Measurements from ENCODE around the gene LRRTM1. TPM values are rescaled to one million over a fixed set of nuclear protein-coding genes. Genes with fewer than 3 reads are reported as not detected.

Gene LRRTM1
- total and polyA plus RNA-seq, 8 donors, result 0.04 to 0.63 (median 0.09) TPM; not detected in 4

DNA sequence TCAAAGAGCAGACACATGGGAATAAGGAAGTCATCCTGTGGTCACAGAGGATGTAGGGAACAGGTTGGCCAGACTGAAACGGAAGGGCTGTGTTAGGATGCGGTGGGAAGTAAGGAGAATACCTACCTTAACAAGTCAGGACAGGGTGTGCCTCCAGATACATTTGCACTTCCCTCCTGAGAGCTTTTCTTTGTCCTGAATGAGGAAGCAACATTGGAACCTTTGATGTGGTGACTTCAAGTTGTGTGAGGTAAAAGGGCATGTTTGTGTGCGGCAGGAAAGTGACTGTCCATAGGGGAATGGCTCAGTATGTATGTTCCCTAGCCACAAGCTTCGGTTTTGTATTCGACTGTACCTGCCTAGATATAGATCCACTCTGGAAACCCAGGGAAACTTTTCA, 24.9 kb upstream of the LRRTM1 start:
- no peak for FAIRE-seq
- WGBS, 2 donors, result 65 to 77% methylated on average over 5 of the region's 5 CpGs

DNA sequence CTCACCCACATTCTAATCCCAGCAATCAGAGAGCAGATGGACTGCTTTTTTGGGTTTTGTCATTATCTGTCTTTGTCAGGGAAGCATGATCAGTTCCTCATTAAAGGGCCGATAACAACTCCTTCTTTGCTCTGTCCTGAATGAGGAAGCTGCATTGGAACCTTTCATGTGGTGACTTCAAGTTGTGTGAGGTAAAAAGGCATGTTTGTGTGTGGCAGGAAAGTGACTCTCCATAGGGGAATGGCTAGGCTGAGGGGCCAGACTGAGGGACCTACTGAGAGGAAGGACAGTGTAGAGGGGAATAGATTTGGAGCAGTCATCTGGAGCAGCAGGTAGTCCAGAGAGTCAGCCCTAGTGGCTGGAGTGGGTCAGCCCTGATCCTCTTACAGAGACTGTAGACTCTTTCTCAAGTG, 23.6 kb upstream of the LRRTM1 start:
- Histone ChIP-seq H3K36me3 (no peaks in the 10 kb centered on the region), H3K4me3 (no peak overlapping the region), H3K27me3 (no peaks in the 10 kb centered on the region), H3K27ac (no peak overlapping the region), H3K4me1 (no peaks in the 10 kb centered on the region), H3K9me3 (no peaks in the 10 kb centered on the region)
- FAIRE-seq (no peak), ATAC-seq (no peak), DNase-seq (no peak)
- intact Hi-C loops (cut with DNase I), result no loop called here
- 48 to 59% methylated on average over 1 of the region's 1 CpG for WGBS, 2 donors
- TF ChIP-seq, protein P1, sequence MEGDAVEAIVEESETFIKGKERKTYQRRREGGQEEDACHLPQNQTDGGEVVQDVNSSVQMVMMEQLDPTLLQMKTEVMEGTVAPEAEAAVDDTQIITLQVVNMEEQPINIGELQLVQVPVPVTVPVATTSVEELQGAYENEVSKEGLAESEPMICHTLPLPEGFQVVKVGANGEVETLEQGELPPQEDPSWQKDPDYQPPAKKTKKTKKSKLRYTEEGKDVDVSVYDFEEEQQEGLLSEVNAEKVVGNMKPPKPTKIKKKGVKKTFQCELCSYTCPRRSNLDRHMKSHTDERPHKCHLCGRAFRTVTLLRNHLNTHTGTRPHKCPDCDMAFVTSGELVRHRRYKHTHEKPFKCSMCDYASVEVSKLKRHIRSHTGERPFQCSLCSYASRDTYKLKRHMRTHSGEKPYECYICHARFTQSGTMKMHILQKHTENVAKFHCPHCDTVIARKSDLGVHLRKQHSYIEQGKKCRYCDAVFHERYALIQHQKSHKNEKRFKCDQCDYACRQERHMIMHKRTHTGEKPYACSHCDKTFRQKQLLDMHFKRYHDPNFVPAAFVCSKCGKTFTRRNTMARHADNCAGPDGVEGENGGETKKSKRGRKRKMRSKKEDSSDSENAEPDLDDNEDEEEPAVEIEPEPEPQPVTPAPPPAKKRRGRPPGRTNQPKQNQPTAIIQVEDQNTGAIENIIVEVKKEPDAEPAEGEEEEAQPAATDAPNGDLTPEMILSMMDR (IDR thresholded peaks at IDR 0.05), result no peak

More for the DNA sequence above, 24.9 kb upstream of the LRRTM1 start:
- intact Hi-C loops (cut with DNase I), result no loop called here
- Histone ChIP-seq H3K4me1 (no peaks in the 10 kb centered on the region), H3K27me3 (no peaks in the 10 kb centered on the region), H3K9me3 (no peaks in the 10 kb centered on the region), H3K4me3 (no peak overlapping the region), H3K36me3 (no peaks in the 10 kb centered on the region), H3K27ac (no peak overlapping the region)
- TF ChIP-seq, protein P1 (IDR thresholded peaks at IDR 0.05), result no peak
- ATAC-seq (no peak), DNase-seq (no peak)

DNA sequence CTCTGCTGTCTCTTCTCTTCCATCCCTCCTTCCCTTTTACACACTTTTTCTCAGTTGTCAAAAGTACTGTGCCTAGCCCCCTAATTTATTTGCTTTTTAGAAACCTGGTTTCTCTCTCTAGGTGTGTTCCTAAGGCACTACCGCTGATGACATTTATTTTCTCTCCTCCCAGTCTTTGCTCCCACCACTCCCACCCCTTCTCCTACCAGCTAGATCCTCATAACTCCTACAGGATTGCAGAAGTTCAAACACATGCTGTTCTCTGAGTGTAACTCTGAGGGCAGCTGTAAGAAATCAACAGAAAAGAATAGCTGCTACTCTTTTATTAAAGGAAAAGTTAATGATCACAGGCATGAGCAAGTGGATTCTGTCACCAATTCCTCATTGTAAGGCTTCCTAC, 22.3 kb upstream of the LRRTM1 start:
- ATAC-seq (no peak), FAIRE-seq (no peak), DNase-seq (no peak)
- WGBS, 2 donors, result 43 to 48% methylated on average over 1 of the region's 1 CpG
- Histone ChIP-seq H3K9me3 (no peaks in the 10 kb centered on the region), H3K27ac (no peak overlapping the region), H3K27me3 (no peaks in the 10 kb centered on the region), H3K4me1 (no peaks in the 10 kb centered on the region), H3K36me3 (no peaks in the 10 kb centered on the region), H3K4me3 (no peak overlapping the region)
- TF ChIP-seq, protein P1 (IDR thresholded peaks at IDR 0.05), result no peak
- intact Hi-C loops (cut with DNase I), result no loop called here

DNA sequence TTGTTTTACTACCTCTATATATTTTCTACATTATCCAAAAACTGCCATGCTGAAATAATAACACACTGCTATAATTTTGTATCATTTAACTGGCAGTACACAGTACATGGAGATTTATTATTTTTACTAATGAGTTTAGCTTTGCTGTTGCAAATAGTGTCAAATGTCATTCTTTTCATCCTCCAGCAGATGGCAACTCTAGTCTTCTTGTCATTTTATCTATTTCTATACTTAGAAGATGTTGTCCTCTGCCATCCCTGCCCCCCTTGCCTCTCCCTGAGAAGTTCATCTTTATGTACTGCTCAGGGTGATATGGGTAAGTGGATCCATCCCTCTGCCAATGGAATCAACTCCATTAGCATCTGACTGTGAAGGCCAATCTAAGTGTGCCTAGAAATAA, 21.7 kb upstream of the LRRTM1 start:
- H3K27ac ChIP-seq, result no peak overlapping the region
- DNase-seq (no peak), FAIRE-seq (no peak), ATAC-seq (no peak)
- TF ChIP-seq, protein P1 (IDR thresholded peaks at IDR 0.05), result no peak
- H3K36me3 ChIP-seq, result no peaks in the 10 kb centered on the region
- H3K4me3 ChIP-seq, result no peak overlapping the region
- no peaks in the 10 kb centered on the region for H3K9me3 ChIP-seq
- no peaks in the 10 kb centered on the region for H3K4me1 ChIP-seq
- intact Hi-C loops (cut with DNase I), result no loop called here
- H3K27me3 ChIP-seq, result no peaks in the 10 kb centered on the region

DNA sequence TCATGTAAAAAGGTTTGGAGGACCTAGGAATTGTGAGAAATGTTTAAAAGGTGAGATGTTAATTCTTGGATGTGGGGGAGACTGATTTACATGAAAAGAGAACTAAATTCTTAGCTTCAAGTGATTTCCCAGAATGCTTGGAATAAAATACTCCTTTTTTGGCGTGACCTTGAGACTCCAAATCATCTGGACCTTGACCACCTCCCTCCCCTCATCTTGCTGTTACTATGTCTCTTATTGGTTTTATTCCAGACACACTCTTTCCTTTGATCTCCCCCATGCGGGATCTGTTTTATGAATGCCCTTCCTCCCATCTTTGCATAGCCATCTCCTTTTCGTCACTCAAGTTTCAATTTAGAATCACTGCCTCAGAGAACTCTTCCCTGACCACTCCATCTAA, 20.0 kb upstream of the LRRTM1 start:
- no peak for ATAC-seq
- DNase-seq, result no peak
- Histone ChIP-seq H3K27ac (no peak overlapping the region), H3K4me3 (no peak overlapping the region), H3K4me1 (no peaks in the 10 kb centered on the region), H3K36me3 (no peaks in the 10 kb centered on the region), H3K9me3 (no peaks in the 10 kb centered on the region), H3K27me3 (no peaks in the 10 kb centered on the region)
- intact Hi-C loops (cut with DNase I), result no loop called here
- TF ChIP-seq, protein P1 (IDR thresholded peaks at IDR 0.05), result no peak
- no peak for FAIRE-seq
- 39 to 51% methylated on average over 3 of the region's 3 CpGs for WGBS, 2 donors

All from pancreas (tissue), 10 donors.